Measurements from ENCODE around the gene EBNA1BP2. TPM values are rescaled to one million over a fixed set of nuclear protein-coding genes. Genes with fewer than 3 reads are reported as not detected.

EBNA1BP2 gene
- total and polyA plus RNA-seq, 8 donors = 13.2 to 47.1 (median 23.7) TPM

- FAIRE-seq = no peak
- Histone ChIP-seq H3K9me3 (no peaks in the 10 kb centered on the region), H3K4me1 (no peaks in the 10 kb centered on the region), H3K27me3 (no peaks in the 10 kb centered on the region), H3K27ac (no peak overlapping the region), H3K4me3 (no peak overlapping the region), H3K36me3 (no peaks in the 10 kb centered on the region)
- no peak for ATAC-seq
- DNase-seq = no peak
- intact Hi-C loops (cut with DNase I) = no loop called here
- WGBS, 2 donors = 45 to 100% methylated on average over 1 of the region's 1 CpG
- TF ChIP-seq CTCF (IDR thresholded peaks at IDR 0.05) = no peak
Observed at GRCh38 chr1:43188106-43188505, 16.0 kb upstream of the EBNA1BP2 start.

- 90 to 93% methylated on average over 3 of the region's 3 CpGs for WGBS, 2 donors
- H3K27me3 ChIP-seq = no peaks in the 10 kb centered on the region
- no peaks in the 10 kb centered on the region for H3K36me3 ChIP-seq
- TF ChIP-seq CTCF (IDR thresholded peaks at IDR 0.05) = no peak
- H3K27ac ChIP-seq = no peak overlapping the region
- FAIRE-seq (no peak), ATAC-seq (no peak), DNase-seq (no peak)
- no peaks in the 10 kb centered on the region for H3K4me1 ChIP-seq
- H3K4me3 ChIP-seq = no peak overlapping the region
- no peaks in the 10 kb centered on the region for H3K9me3 ChIP-seq
- intact Hi-C loops (cut with DNase I) = no loop called here
Observed at GRCh38 chr1:43184995-43185394, 12.9 kb upstream of the EBNA1BP2 start.

- Histone ChIP-seq H3K9me3 (no peaks in the 10 kb centered on the region), H3K4me1 (no peaks in the 10 kb centered on the region), H3K36me3 (no peaks in the 10 kb centered on the region), H3K27me3 (no peaks in the 10 kb centered on the region), H3K27ac (no peak overlapping the region), H3K4me3 (no peak overlapping the region)
- DNase-seq = no peak
- TF ChIP-seq CTCF (IDR thresholded peaks at IDR 0.05) = no peak
- intact Hi-C loops (cut with DNase I) = no loop called here
- FAIRE-seq = no peak
- 91 to 97% methylated on average over 3 of the region's 3 CpGs for WGBS, 2 donors
- no peak for ATAC-seq
Observed at GRCh38 chr1:43184388-43184787, 12.3 kb upstream of the EBNA1BP2 start.

- DNase-seq = no peak
- FAIRE-seq = no peak
- H3K4me3 ChIP-seq = no peak overlapping the region
- H3K27me3 ChIP-seq = no peaks in the 10 kb centered on the region
- H3K4me1 ChIP-seq = no peaks in the 10 kb centered on the region
- intact Hi-C loops (cut with DNase I) = no loop called here
- H3K27ac ChIP-seq = no peak overlapping the region
- 57 to 61% methylated on average over 4 of the region's 4 CpGs for WGBS, 2 donors
- H3K36me3 ChIP-seq = no peaks in the 10 kb centered on the region
- no peak for ATAC-seq
- no peak for TF ChIP-seq CTCF (IDR thresholded peaks at IDR 0.05)
- H3K9me3 ChIP-seq = no peaks in the 10 kb centered on the region
Observed at GRCh38 chr1:43177691-43178090, 5.6 kb upstream of the EBNA1BP2 start.

GRCh38 chr1:43174873-43175272 is 2.8 kb upstream of the EBNA1BP2 start:
- no peak for ATAC-seq
- H3K36me3 ChIP-seq = no peaks in the 10 kb centered on the region
- no peak for TF ChIP-seq CTCF (IDR thresholded peaks at IDR 0.05)
- H3K9me3 ChIP-seq = no peaks in the 10 kb centered on the region
- no peak overlapping the region for H3K4me3 ChIP-seq
- WGBS, 2 donors = 56 to 68% methylated on average over 2 of the region's 2 CpGs
- no peaks in the 10 kb centered on the region for H3K27me3 ChIP-seq
- no peak for DNase-seq
- intact Hi-C loops (cut with DNase I) = no loop called here
- peaks cover 0 to 8% (median 0%) of the 10 kb centered on the region in 3 donors for H3K4me1 ChIP-seq
- no peak overlapping the region for H3K27ac ChIP-seq
- FAIRE-seq = no peak
